B cell (primary cell): ENCODE results near the gene IRF8.

Experiments
- CTCF ChIP-seq: fragments of 200-600 bp; IDR thresholded peaks from one replicate; pipeline ENCODE4 v1.8.0; 2022; ENCODE audit warnings: antibody characterized with exemption, mild to moderate bottlenecking
- EZH2 ChIP-seq: IDR thresholded peaks from 2 replicates; pipeline ENCODE4 v1.6.1; 2012; ENCODE audit warnings: borderline replicate concordance, low read depth, mild to moderate bottlenecking, moderate library complexity, low read length; ENCODE audit not compliant: insufficient read depth, poor library complexity, severe bottlenecking

GRCh38 chr16:85969159-85969558 is 70.2 kb downstream of the IRF8 start:
- TF ChIP-seq CTCF (no peak), EZH2 (no peak)
